Ovary (tissue), 3 donors: ENCODE data around the gene RNF39.

Experiments
- EP300 ChIP-seq: sonication (generic); formaldehyde crosslinking; IDR thresholded peaks from one replicate; pipeline ENCODE4 v1.6.1; 2017; ENCODE audit warnings: antibody characterized with exemption
- POLR2A ChIP-seq: fragments of 450-650 bp; IDR thresholded peaks from one replicate; pipeline ENCODE4 v1.6.1; 2017; ENCODE audit warnings: antibody characterized with exemption, mild to moderate bottlenecking, moderate library complexity
- TF ChIP-seq, protein P1 (sequence below), 3 donors: fragments of 450-650 bp in 2 of 3; fragments of 200-600 bp in 1 of 3; IDR thresholded peaks; one replicate each; pipeline versions ENCODE4 v1.5.1 to v1.8.0; 2016 to 2022; ENCODE audit warnings: antibody characterized with exemption in 3 of 3, mild to moderate bottlenecking in 1 of 3
- donor health status: DM: no; HTN: no; CAD: no.

DNA sequence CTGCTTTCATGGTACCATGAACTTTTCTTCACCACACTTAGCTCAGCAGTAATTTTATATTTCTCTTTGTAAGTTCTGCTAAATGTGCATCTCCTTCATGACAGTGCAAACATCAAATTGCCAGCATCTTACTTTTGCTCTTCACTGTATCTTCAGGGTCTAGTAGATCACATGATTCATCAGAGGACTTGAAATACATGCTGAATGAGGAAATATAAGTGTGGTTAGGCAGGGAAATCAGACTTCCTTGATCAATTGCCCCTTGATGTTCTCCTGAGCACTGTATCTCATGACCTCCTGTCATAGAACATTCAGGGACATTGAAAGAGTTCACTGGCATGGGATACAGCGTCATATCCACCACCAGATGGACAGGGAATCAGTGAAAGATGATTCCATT, 39.8 kb downstream of the RNF39 start:
- TF ChIP-seq, protein P1, sequence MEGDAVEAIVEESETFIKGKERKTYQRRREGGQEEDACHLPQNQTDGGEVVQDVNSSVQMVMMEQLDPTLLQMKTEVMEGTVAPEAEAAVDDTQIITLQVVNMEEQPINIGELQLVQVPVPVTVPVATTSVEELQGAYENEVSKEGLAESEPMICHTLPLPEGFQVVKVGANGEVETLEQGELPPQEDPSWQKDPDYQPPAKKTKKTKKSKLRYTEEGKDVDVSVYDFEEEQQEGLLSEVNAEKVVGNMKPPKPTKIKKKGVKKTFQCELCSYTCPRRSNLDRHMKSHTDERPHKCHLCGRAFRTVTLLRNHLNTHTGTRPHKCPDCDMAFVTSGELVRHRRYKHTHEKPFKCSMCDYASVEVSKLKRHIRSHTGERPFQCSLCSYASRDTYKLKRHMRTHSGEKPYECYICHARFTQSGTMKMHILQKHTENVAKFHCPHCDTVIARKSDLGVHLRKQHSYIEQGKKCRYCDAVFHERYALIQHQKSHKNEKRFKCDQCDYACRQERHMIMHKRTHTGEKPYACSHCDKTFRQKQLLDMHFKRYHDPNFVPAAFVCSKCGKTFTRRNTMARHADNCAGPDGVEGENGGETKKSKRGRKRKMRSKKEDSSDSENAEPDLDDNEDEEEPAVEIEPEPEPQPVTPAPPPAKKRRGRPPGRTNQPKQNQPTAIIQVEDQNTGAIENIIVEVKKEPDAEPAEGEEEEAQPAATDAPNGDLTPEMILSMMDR (IDR thresholded peaks at IDR 0.05): no peak
- TF ChIP-seq POLR2A: no peak
- TF ChIP-seq EP300: no peak
